NT2/D1 (cell line): Measurements from ENCODE around the gene VIPR1.

Source experiments
- SUZ12 ChIP-seq: IDR thresholded peaks from 2 replicates; pipeline ENCODE4 v1.6.1; 2011; ENCODE audit not compliant: insufficient read length, insufficient read depth; ENCODE audit errors: extremely low read depth
- ZNF274 ChIP-seq: IDR thresholded peaks from 2 replicates; pipeline ENCODE4 v1.6.1; 2011; ENCODE audit warnings: mild to moderate bottlenecking, low read depth, low read length

DNA sequence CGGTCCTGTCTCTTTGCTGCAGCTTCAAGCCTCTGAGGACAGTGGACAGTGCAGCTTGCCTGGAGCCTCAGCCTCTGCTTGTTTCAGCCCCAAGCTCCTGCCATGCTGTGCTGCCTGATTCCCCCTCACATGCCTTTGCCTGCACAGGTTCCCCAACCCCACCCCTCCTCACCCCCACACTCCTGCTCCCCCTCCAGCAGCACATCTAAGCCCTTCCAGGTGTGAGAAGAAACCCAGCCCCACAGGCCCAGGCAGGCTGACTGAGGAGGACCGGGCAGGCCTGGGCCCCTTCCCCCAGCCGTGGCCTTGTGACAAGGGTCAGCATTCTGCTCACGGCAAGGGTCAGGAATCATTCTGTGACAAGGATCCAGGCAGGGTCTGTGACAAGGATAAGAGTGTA is 22.8 kb downstream of the VIPR1 start:
- no peak for TF ChIP-seq SUZ12
- TF ChIP-seq ZNF274 = no peak
